Spleen (tissue), 7 donors: ENCODE data around the gene CHID1.

ENCODE experiments used
- CTCF ChIP-seq, 11 experiments: fragments of 200-600 bp in 7 of 11; fragments of 450-650 bp in 4 of 11; sonication (generic) in 4 of 11; IDR thresholded peaks in 8 of 11; conservative IDR thresholded peaks in 3 of 11; 1 replicate in 7 of 11; 2 replicates in 4 of 11; pipeline versions ENCODE4 v1.4.0 to v1.8.0; 2016 to 2021; ENCODE audit warnings: antibody characterized with exemption in 11 of 11, inconsistent platforms in 4 of 11, mild to moderate bottlenecking in 1 of 11
- POLR2AphosphoS5 ChIP-seq, 3 donors: sonication (generic); formaldehyde crosslinking; IDR thresholded peaks; one replicate each; pipeline ENCODE4 v1.5.1; 2017; ENCODE audit warnings: antibody characterized with exemption in 3 of 3
- donor health status: DM: no; HTN: no; CAD: no; lungs with moderate emphysema.
- donor health status: DM: no; HTN: no; CAD: no.
- donor health status: DM: no; HTN: no; CAD: no.

- TF ChIP-seq CTCF (IDR thresholded peaks at IDR 0.05 in 8 of 11, conservative IDR thresholded peaks at IDR 0.05 in 3 of 11) (peak; percentile 82 to 98 (median 96)), POLR2AphosphoS5 (IDR thresholded peaks at IDR 0.05) (peak in 2 of 3 donors; percentile 37 to 55)
Observed at GRCh38 chr11:848380-848931, 62.2 kb downstream of the CHID1 start.
